Keratinocyte (primary cell): ENCODE data around the gene MAGI2. TPM values are rescaled to one million over a fixed set of nuclear protein-coding genes. Genes with fewer than 3 reads are reported as not detected.

Source experiments
- DNase-seq: peaks from one replicate; pipeline ENCODE4 v3.0.0-alpha.2; 2011; ENCODE audit warnings: low read depth, missing footprints, low spot score
- FAIRE-seq: peaks from 2 replicates; lab custom pipeline; 2011; peaks lifted over from hg19 to GRCh38; lab: Jason Lieb, UNC
- H2AFZ ChIP-seq: 2 replicates; pipeline ENCODE4 v1.6.0; 2012; ENCODE audit warnings: low read length, control low read depth, inconsistent platforms; ENCODE audit not compliant: control insufficient read depth
- H3K27ac ChIP-seq: 2 replicates; pipeline ENCODE4 v1.5.1; 2011; ENCODE audit warnings: low read length; ENCODE audit not compliant: control insufficient read depth, insufficient read depth
- H3K27me3 ChIP-seq: 3 replicates; pipeline ENCODE4 v1.6.0; 2011; ENCODE audit warnings: low read length; ENCODE audit not compliant: control insufficient read depth, insufficient read depth; ENCODE audit errors: extremely low read depth
- H3K36me3 ChIP-seq, 2 experiments: 2 replicates in 1 of 2; 3 replicates in 1 of 2; pipeline ENCODE4 v1.5.1; 2011; ENCODE audit warnings: low read length in 2 of 2, mild to moderate bottlenecking in 1 of 2; ENCODE audit not compliant: control insufficient read depth in 2 of 2, insufficient read depth in 2 of 2; ENCODE audit errors: extremely low read depth in 1 of 2
- H3K4me1 ChIP-seq: 3 replicates; pipeline ENCODE4 v1.5.1; 2011; ENCODE audit warnings: low read length; ENCODE audit not compliant: control insufficient read depth, insufficient read depth; ENCODE audit errors: extremely low read depth
- H3K4me2 ChIP-seq: 3 replicates; pipeline ENCODE4 v1.6.0; 2011; ENCODE audit warnings: low read depth, low read length; ENCODE audit not compliant: control insufficient read depth, insufficient read depth; ENCODE audit errors: extremely low read depth
- H3K4me3 ChIP-seq, 3 experiments: fragments of 200-600 bp in 1 of 3; sonication (generic) in 1 of 3; 2 replicates in 2 of 3; 3 replicates in 1 of 3; pipeline ENCODE4 v1.5.1; 2011 to 2016; ENCODE audit warnings: low read length in 3 of 3, mild to moderate bottlenecking in 3 of 3, control low read depth in 2 of 3, inconsistent platforms in 1 of 3, low read depth in 1 of 3, mixed read lengths in 1 of 3, mixed run types in 1 of 3, moderate library complexity in 1 of 3; ENCODE audit not compliant: control insufficient read depth in 2 of 3, insufficient read depth in 2 of 3; ENCODE audit errors: extremely low read depth in 1 of 3
- H3K79me2 ChIP-seq: 2 replicates; pipeline ENCODE4 v1.6.0; 2012; ENCODE audit warnings: low read length; ENCODE audit not compliant: control insufficient read depth, insufficient read depth
- H3K9ac ChIP-seq: 3 replicates; pipeline ENCODE4 v1.6.0; 2011; ENCODE audit warnings: low read length; ENCODE audit not compliant: control insufficient read depth, insufficient read depth; ENCODE audit errors: extremely low read depth
- H3K9me1 ChIP-seq: 3 replicates; pipeline ENCODE4 v1.6.0; 2011; ENCODE audit warnings: low read length; ENCODE audit not compliant: control insufficient read depth, insufficient read depth; ENCODE audit errors: extremely low read depth
- H3K9me3 ChIP-seq: 2 replicates; pipeline ENCODE4 v1.5.1; 2012; ENCODE audit warnings: low read depth, low read length; ENCODE audit not compliant: control insufficient read depth
- H4K20me1 ChIP-seq: 3 replicates; pipeline ENCODE4 v1.6.0; 2011; ENCODE audit warnings: low read length; ENCODE audit not compliant: control insufficient read depth, insufficient read depth; ENCODE audit errors: extremely low read depth
- EZH2 ChIP-seq: IDR thresholded peaks from one replicate; pipeline ENCODE4 v1.6.1; 2012; ENCODE audit warnings: inconsistent platforms, mild to moderate bottlenecking, low read length, moderate library complexity
- dilution Hi-C: fragments of 300-500 bp; cut with MboI; formaldehyde crosslinking; loops from one replicate; pipeline ENCODE4 v1.7.0; 2020; ENCODE audit warnings: low sequenced_read_pairs; ENCODE audit not compliant: extremely low pct_ligation_motif_present
- polyA plus RNA-seq, 5 experiments: library from polyadenylated mRNA; depleted of rRNA in 3 of 5; stranded (reverse) in 3 of 5; stranded (forward) in 1 of 5; unstranded in 1 of 5; fragments of >200 nt; gene quantifications; 1 replicate in 1 of 5; 2 replicates in 3 of 5; 3 replicates in 1 of 5; pipeline versions ENCODE4 v1.2.1 to v1.2.3, GENCODE V29; 2011 to 2012; ENCODE audit warnings: missing spikeins in 2 of 5, low read depth in 1 of 5, low replicate concordance in 1 of 5
- TF ChIP-seq, protein P1 (sequence below), 3 experiments: IDR thresholded peaks in 1 of 3; conservative IDR thresholded peaks in 1 of 3; optimal IDR thresholded peaks in 1 of 3; 2 replicates in 2 of 3; 3 replicates in 1 of 3; pipeline versions ENCODE3 to v1.5.1; 2011; ENCODE audit warnings: low read length in 3 of 3, mild to moderate bottlenecking in 3 of 3, moderate library complexity in 2 of 3, control low read depth in 1 of 3, inconsistent platforms in 1 of 3; ENCODE audit not compliant: insufficient read depth in 2 of 3; ENCODE audit errors: extremely low read depth in 1 of 3

The MAGI2 gene
- polyA plus RNA-seq, 1 donor (not counting 4 experiments of a cell fraction or from before 2014, with no cell fraction given) = 0.07 TPM

DNA sequence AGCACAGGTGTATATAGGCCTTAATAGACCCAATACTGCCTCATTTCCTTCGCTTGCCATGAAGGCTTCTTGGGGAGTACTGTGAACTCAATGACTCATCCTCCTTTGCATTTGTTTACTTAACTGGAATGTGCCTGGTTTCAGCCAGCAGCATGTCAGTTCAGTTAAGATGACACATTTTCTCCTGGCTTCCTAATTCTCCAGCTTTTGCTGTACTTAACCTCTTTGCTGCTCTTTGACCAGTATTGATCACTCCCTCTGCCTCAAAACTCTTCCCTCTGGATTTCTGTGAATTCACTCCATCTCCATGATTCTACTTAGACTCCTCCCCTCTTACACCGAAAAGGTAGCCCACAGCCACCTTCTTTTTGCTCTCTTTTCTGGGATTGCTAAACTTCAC, 135.7 kb downstream of the MAGI2 start:
- no peak overlapping the region for H3K4me3 ChIP-seq
- H3K4me1 ChIP-seq = peaks cover 6% of the 10 kb centered on the region
- no peak overlapping the region for H3K27ac ChIP-seq
- FAIRE-seq = peak; percentile 90
- no peaks in the 10 kb centered on the region for H3K27me3 ChIP-seq
- dilution Hi-C loops = no loop called here
- H3K36me3 ChIP-seq = no peaks in the 10 kb centered on the region
- no peaks in the 10 kb centered on the region for H3K9me1 ChIP-seq
- H3K9ac ChIP-seq = no peak overlapping the region
- TF ChIP-seq EZH2 = no peak
- TF ChIP-seq, protein P1, sequence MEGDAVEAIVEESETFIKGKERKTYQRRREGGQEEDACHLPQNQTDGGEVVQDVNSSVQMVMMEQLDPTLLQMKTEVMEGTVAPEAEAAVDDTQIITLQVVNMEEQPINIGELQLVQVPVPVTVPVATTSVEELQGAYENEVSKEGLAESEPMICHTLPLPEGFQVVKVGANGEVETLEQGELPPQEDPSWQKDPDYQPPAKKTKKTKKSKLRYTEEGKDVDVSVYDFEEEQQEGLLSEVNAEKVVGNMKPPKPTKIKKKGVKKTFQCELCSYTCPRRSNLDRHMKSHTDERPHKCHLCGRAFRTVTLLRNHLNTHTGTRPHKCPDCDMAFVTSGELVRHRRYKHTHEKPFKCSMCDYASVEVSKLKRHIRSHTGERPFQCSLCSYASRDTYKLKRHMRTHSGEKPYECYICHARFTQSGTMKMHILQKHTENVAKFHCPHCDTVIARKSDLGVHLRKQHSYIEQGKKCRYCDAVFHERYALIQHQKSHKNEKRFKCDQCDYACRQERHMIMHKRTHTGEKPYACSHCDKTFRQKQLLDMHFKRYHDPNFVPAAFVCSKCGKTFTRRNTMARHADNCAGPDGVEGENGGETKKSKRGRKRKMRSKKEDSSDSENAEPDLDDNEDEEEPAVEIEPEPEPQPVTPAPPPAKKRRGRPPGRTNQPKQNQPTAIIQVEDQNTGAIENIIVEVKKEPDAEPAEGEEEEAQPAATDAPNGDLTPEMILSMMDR (optimal IDR thresholded peaks at IDR 0.05 in 1 of 3, IDR thresholded peaks at IDR 0.05 in 1 of 3, conservative IDR thresholded peaks at IDR 0.05 in 1 of 3; ENCODE audit: extremely low read depth in 1 of 3, insufficient read depth in 2 of 3, low read length in 3 of 3) = no peak
- H4K20me1 ChIP-seq = no peaks in the 10 kb centered on the region
- H2AFZ ChIP-seq = no peak overlapping the region
- no peaks in the 10 kb centered on the region for H3K79me2 ChIP-seq
- H3K4me2 ChIP-seq = no peak overlapping the region
- peak; percentile 33 for DNase-seq
- no peaks in the 10 kb centered on the region for H3K9me3 ChIP-seq

DNA sequence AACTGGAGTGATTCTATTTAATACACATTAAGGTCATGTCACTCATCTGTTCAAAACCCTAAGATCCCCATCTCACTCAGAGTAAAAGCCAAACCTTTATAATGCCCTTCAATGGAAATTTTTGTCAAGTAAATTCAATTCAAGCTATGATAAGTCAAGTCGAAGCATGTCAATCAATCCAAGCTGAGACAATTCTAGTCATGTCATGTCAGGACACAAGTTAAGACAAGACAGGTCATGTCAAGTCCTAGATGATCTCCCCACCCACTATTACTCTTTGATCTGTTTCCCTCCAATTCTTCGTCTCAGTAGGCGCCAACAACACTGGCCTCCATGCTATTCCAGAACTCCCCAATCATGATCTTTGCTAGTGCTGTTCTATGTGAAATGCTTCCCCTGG, 141.4 kb downstream of the MAGI2 start:
- no peak for FAIRE-seq
- Histone ChIP-seq H2AFZ (no peak overlapping the region), H3K27me3 (no peaks in the 10 kb centered on the region), H3K4me3 (no peak overlapping the region), H3K4me1 (no peaks in the 10 kb centered on the region), H3K9me3 (no peaks in the 10 kb centered on the region), H3K27ac (no peak overlapping the region), H3K79me2 (no peaks in the 10 kb centered on the region), H3K4me2 (no peak overlapping the region), H3K9ac (no peak overlapping the region), H4K20me1 (no peaks in the 10 kb centered on the region), H3K36me3 (no peaks in the 10 kb centered on the region), H3K9me1 (no peaks in the 10 kb centered on the region)
- DNase-seq = no peak
- dilution Hi-C loops = no loop called here
- no peak for TF ChIP-seq EZH2
- TF ChIP-seq, protein P1 (optimal IDR thresholded peaks at IDR 0.05 in 1 of 3, IDR thresholded peaks at IDR 0.05 in 1 of 3, conservative IDR thresholded peaks at IDR 0.05 in 1 of 3; ENCODE audit: extremely low read depth in 1 of 3, insufficient read depth in 2 of 3, low read length in 3 of 3) = no peak
